GM12878 (cell line): ENCODE measurements around the gene OPCML. TPM values are rescaled to one million over a fixed set of nuclear protein-coding genes. Genes with fewer than 3 reads are reported as not detected.

Experiments used
- ATAC-seq: fragments of 200-7000 bp; cut with Tn5 transposase; 3 replicates; pipeline ENCODE4 v1.9.1; 2020; ENCODE audit warnings: mild to moderate bottlenecking, moderate library complexity
- BruUV-seq: library from RNA; stranded (reverse); fragments of 400-500 nt; replicated peaks from 2 replicates; lab custom pipeline; 2021; lab: Mats Ljungman, UMichigan
- CTCF ChIA-PET: fragments of 300-600 bp; sonication (Branson Sonifier 250); formaldehyde crosslinking; extraction: SDS; loops from one replicate; lab custom pipeline; 2021; ENCODE audit warnings: inconsistent platforms; lab: Yijun Ruan, JAX
- POLR2A ChIA-PET: fragments of 350-600 bp; formaldehyde crosslinking; extraction: SDS; loops from one replicate; lab custom pipeline; 2021; ENCODE audit warnings: inconsistent platforms; lab: Charles Lee
- RAD21 ChIA-PET: fragments of 300-600 bp; sonication (Branson Sonifier 250); formaldehyde crosslinking; loops from one replicate; lab custom pipeline; 2023; ENCODE audit warnings: antibody characterized with exemption; ENCODE audit not compliant: unreplicated experiment; lab: Charles Lee
- SMC1A ChIA-PET: fragments of 300-600 bp; sonication (Branson Sonifier 250); formaldehyde crosslinking; loops from one replicate; lab custom pipeline; 2023; ENCODE audit not compliant: unreplicated experiment, uncharacterized antibody; lab: Charles Lee
- DNase-seq: peaks from one replicate; pipeline ENCODE4 v3.0.0-alpha.2; 2011; ENCODE audit warnings: low read depth, low spot score
- FAIRE-seq: peaks from 3 replicates; lab custom pipeline; 2011; peaks lifted over from hg19 to GRCh38; lab: Jason Lieb, UNC
- H2AFZ ChIP-seq: 2 replicates; pipeline ENCODE4 v1.6.0; 2011; ENCODE audit warnings: low read depth, low read length, control low read depth; ENCODE audit not compliant: control insufficient read depth
- H3K27ac ChIP-seq: 2 replicates; pipeline ENCODE4 v1.5.1; 2011; ENCODE audit warnings: control low read depth; ENCODE audit not compliant: control insufficient read depth, insufficient read depth
- H3K27me3 ChIP-seq, 2 experiments: replicated peaks in 1 of 2; 2 replicates each; pipeline versions ENCODE4 v1.6.0 to v1.6.1; 2011; ENCODE audit warnings: low read length in 1 of 2; ENCODE audit not compliant: control insufficient read depth in 2 of 2, insufficient read depth in 2 of 2
- H3K36me3 ChIP-seq, 2 experiments: 2 replicates each; pipeline ENCODE4 v1.5.1; 2011; ENCODE audit warnings: low read length in 1 of 2; ENCODE audit not compliant: control insufficient read depth in 2 of 2, insufficient read depth in 2 of 2
- H3K4me1 ChIP-seq: 2 replicates; pipeline ENCODE4 v1.6.1; 2011; ENCODE audit warnings: mild to moderate bottlenecking, low read length, moderate library complexity, mixed read lengths; ENCODE audit not compliant: control insufficient read depth, insufficient read depth
- H3K4me2 ChIP-seq: 2 replicates; pipeline ENCODE4 v1.6.0; 2011; ENCODE audit warnings: control low read depth; ENCODE audit not compliant: control insufficient read depth, insufficient read depth
- H3K4me3 ChIP-seq: fragments of 200-600 bp; sonication (generic); 2 replicates; pipeline ENCODE4 v1.5.1; 2016
- H3K79me2 ChIP-seq: 2 replicates; pipeline ENCODE4 v1.6.0; 2011; ENCODE audit warnings: low read length; ENCODE audit not compliant: control insufficient read depth, insufficient read depth
- H3K9ac ChIP-seq: 2 replicates; pipeline ENCODE4 v1.8.0; 2011; ENCODE audit warnings: low read length, control low read depth, mixed read lengths; ENCODE audit not compliant: control insufficient read depth, insufficient read depth
- H3K9me3 ChIP-seq: replicated peaks from 3 replicates; pipeline ENCODE4 v1.5.1; 2011; ENCODE audit warnings: mild to moderate bottlenecking, low read length; ENCODE audit not compliant: control insufficient read depth, insufficient read depth
- H4K20me1 ChIP-seq: 2 replicates; pipeline ENCODE4 v1.6.0; 2011; ENCODE audit not compliant: control insufficient read depth, insufficient read depth
- E2F4 ChIP-seq: IDR thresholded peaks from 2 replicates; pipeline ENCODE4 v1.6.1; 2012; ENCODE audit warnings: low read depth, low read length, improper control_type of control experiment
- IKZF1 ChIP-seq: fragments of 450-650 bp; conservative IDR thresholded peaks from 2 replicates; pipeline ENCODE4 v1.6.1; 2017; ENCODE audit warnings: antibody characterized with exemption, mild to moderate bottlenecking
- IRF3 ChIP-seq: fragments of 450-650 bp; IDR thresholded peaks from 2 replicates; pipeline ENCODE4 v1.6.1; 2014; ENCODE audit warnings: mild to moderate bottlenecking
- KAT2A ChIP-seq: conservative IDR thresholded peaks from 2 replicates; pipeline ENCODE4 v1.6.1; 2011; ENCODE audit warnings: low read depth, low read length; ENCODE audit not compliant: control insufficient read depth
- NR2C1 ChIP-seq: fragments of 450-650 bp; IDR thresholded peaks from 2 replicates; pipeline ENCODE4 v1.6.1; 2017; ENCODE audit warnings: antibody characterized with exemption, mild to moderate bottlenecking, moderate library complexity
- NRF1 ChIP-seq: conservative IDR thresholded peaks from 2 replicates; pipeline ENCODE4 v1.6.1; 2011; ENCODE audit warnings: mild to moderate bottlenecking, low read depth, low read length, improper control_type of control experiment
- RB1 ChIP-seq: fragments of 450-650 bp; formaldehyde crosslinking; IDR thresholded peaks from 2 replicates; pipeline ENCODE4 v1.6.1; 2017; ENCODE audit warnings: mild to moderate bottlenecking, borderline replicate concordance
- SMC3 ChIP-seq: IDR thresholded peaks from 2 replicates; pipeline ENCODE4 v1.6.1; 2011; ENCODE audit warnings: low read length, improper control_type of control experiment, borderline replicate concordance
- SPI1 ChIP-seq: IDR thresholded peaks from 2 replicates; pipeline ENCODE4 v1.6.1; 2011; ENCODE audit warnings: low read depth, mild to moderate bottlenecking, low read length, moderate library complexity, borderline replicate concordance; ENCODE audit not compliant: insufficient read depth
- USF2 ChIP-seq: IDR thresholded peaks from 2 replicates; pipeline ENCODE4 v1.6.1; 2011; ENCODE audit warnings: low read depth, low read length, improper control_type of control experiment, borderline replicate concordance
- YY1 ChIP-seq: IDR thresholded peaks from 2 replicates; pipeline ENCODE4 v1.6.1; 2011; ENCODE audit warnings: low read depth, mild to moderate bottlenecking, low read length
- ZBED1 ChIP-seq: IDR thresholded peaks from 2 replicates; pipeline ENCODE4 v1.6.1; 2016; ENCODE audit warnings: borderline replicate concordance
- WGBS: methylation state at CpG from one replicate; pipeline ENCODE4 v1.1.6; 2016; ENCODE audit warnings: low lambda C conversion rate; ENCODE audit not compliant: insufficient replicate concordance, insufficient coverage; ENCODE audit errors: missing lambda C conversion rate; 5-methylcytosine and 5-hydroxymethylcytosine counted together
- in situ Hi-C: fragments of 300-500 bp; cut with MboI; formaldehyde crosslinking; loops from 9 replicates; pipeline ENCODE4 v1.14.3; 2018; ENCODE audit warnings: mixed read lengths
- intact Hi-C: fragments of 100-400 bp; cut with micrococcal nuclease; formaldehyde crosslinking; loops from one replicate; pipeline ENCODE4 v1.14.2; 2022; ENCODE audit not compliant: unreplicated experiment
- polyA plus RNA-seq, 11 experiments: library from polyadenylated mRNA; depleted of rRNA in 4 of 11; unstranded in 6 of 11; stranded (reverse) in 5 of 11; fragments of >200 nt; fragmentation: Nextera tagmentation in 4 of 11; fragmentation: Illumina TruSeq in 1 of 11; extraction: Ambion mirVana in 4 of 11; extraction: Trizol in 1 of 11; gene quantifications; 1 replicate in 1 of 11; 2 replicates in 10 of 11; pipeline versions ENCODE4 v1.2.1 to v1.2.3, GENCODE V29; 2011 to 2016; ENCODE audit warnings: inconsistent platforms in 2 of 11, missing spikeins in 2 of 11, low read depth in 1 of 11
- total RNA-seq, 4 experiments: library from RNA; depleted of rRNA in 3 of 4; stranded (reverse); fragments of >200 nt in 3 of 4; fragmentation: Illumina TruSeq in 1 of 4; extraction: Trizol in 1 of 4; gene quantifications; 2 replicates each; pipeline versions ENCODE4 v1.2.1 to v1.2.3, GENCODE V29; 2013 to 2021

Gene OPCML
- total and polyA plus RNA-seq, 10 of the 15 experiments (the other 5 are each of a cell fraction or from before 2014, with no cell fraction given), result 0.84 TPM; not detected in 9

- no peaks in the 10 kb centered on the region for H3K4me1 ChIP-seq
- in situ Hi-C loops, result no loop called here
- ChIA-PET CTCF (no interaction called here), RAD21 (no interaction called here), POLR2A (no interaction called here), SMC1A (interaction anchor here (0.9 kb wide), 1 partner anchor 61 kb away, joined by 3 read pairs; no protein-coding TSS in a partner anchor)
- DNase-seq, result no peak
- TF ChIP-seq SMC3, result no peak
- H3K79me2 ChIP-seq, result no peaks in the 10 kb centered on the region
- ATAC-seq, result no peak
- no peaks in the 10 kb centered on the region for H4K20me1 ChIP-seq
- 54% methylated on average over 5 of the region's 5 CpGs for WGBS
- H3K4me2 ChIP-seq, result no peak overlapping the region
- no peaks in the 10 kb centered on the region for H3K9me3 ChIP-seq
- H2AFZ ChIP-seq, result no peak overlapping the region
- intact Hi-C loops, result no loop called here
- H3K27me3 ChIP-seq, result no peaks in the 10 kb centered on the region
- no peak overlapping the region for H3K27ac ChIP-seq
- H3K4me3 ChIP-seq, result no peak overlapping the region
- no peaks in the 10 kb centered on the region for H3K36me3 ChIP-seq
- no TSS peak for BruUV-seq
- FAIRE-seq, result no peak
- H3K9ac ChIP-seq, result no peak overlapping the region
Observed at GRCh38 chr11:132669949-132670348, 862.4 kb downstream of the OPCML start.

GRCh38 chr11:132665205-132665604, 867.1 kb downstream of the OPCML start:
- ChIA-PET RAD21 (no interaction called here), SMC1A (interaction anchor here (1.1 kb wide), 1 partner anchor 18 kb away, joined by 4 read pairs; no protein-coding TSS in a partner anchor), CTCF (no interaction called here), POLR2A (interaction anchor here (0.8 kb wide), 1 partner anchor 23 kb away, joined by 3 read pairs; no protein-coding TSS in a partner anchor)
- FAIRE-seq (no peak), DNase-seq (no peak), ATAC-seq (no peak)
- Histone ChIP-seq H3K79me2 (no peaks in the 10 kb centered on the region), H3K9me3 (no peaks in the 10 kb centered on the region), H3K27me3 (no peaks in the 10 kb centered on the region; a peak in 1 of 4 replicates), H3K36me3 (no peaks in the 10 kb centered on the region), H2AFZ (no peak overlapping the region), H3K4me2 (no peak overlapping the region), H3K4me3 (no peak overlapping the region), H3K4me1 (no peaks in the 10 kb centered on the region), H4K20me1 (no peaks in the 10 kb centered on the region), H3K27ac (no peak overlapping the region), H3K9ac (no peak overlapping the region)
- no peak for TF ChIP-seq NR2C1
- TF ChIP-seq IKZF1, result no peak
- no peak for TF ChIP-seq E2F4
- no peak for TF ChIP-seq NRF1
- no peak for TF ChIP-seq ZBED1
- TF ChIP-seq USF2, result no peak
- no peak for TF ChIP-seq KAT2A
- TF ChIP-seq SPI1, result no peak
- TF ChIP-seq YY1, result no peak
- no peak for TF ChIP-seq RB1
- no peak for TF ChIP-seq IRF3
- WGBS, result 51% methylated on average over 4 of the region's 4 CpGs
- BruUV-seq, result no TSS peak
- intact Hi-C loops (no loop called here), in situ Hi-C loops (no loop called here)
